ENCODE measurements around the gene LDLRAD2.

- TF ChIP-seq CTCF (IDR thresholded peaks at IDR 0.05 in 2 of 3, conservative IDR thresholded peaks at IDR 0.05 in 1 of 3; ENCODE audit: insufficient read depth in 2 of 3, low read depth in 1 of 3, low read length in 3 of 3), result no peak
- no peak for TF ChIP-seq HNRNPL (IDR thresholded peaks at IDR 0.05; ENCODE audit: low read depth, low read length)
- TF ChIP-seq PHF8 (IDR thresholded peaks at IDR 0.05; ENCODE audit: borderline replicate concordance, low read length), result no peak
- TF ChIP-seq ZNF431 (CRISPR knock-in tag; IDR thresholded peaks at IDR 0.05), result no peak
- TF ChIP-seq RBFOX2 (IDR thresholded peaks at IDR 0.05; ENCODE audit: low read depth, low read length), result no peak
- no peak for TF ChIP-seq ZBTB5 (IDR thresholded peaks at IDR 0.05)
- TF ChIP-seq POLR2A (conservative IDR thresholded peaks at IDR 0.05), result no peak
- TF ChIP-seq, protein P1, sequence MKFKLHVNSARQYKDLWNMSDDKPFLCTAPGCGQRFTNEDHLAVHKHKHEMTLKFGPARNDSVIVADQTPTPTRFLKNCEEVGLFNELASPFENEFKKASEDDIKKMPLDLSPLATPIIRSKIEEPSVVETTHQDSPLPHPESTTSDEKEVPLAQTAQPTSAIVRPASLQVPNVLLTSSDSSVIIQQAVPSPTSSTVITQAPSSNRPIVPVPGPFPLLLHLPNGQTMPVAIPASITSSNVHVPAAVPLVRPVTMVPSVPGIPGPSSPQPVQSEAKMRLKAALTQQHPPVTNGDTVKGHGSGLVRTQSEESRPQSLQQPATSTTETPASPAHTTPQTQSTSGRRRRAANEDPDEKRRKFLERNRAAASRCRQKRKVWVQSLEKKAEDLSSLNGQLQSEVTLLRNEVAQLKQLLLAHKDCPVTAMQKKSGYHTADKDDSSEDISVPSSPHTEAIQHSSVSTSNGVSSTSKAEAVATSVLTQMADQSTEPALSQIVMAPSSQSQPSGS (CRISPR knock-in tag; IDR thresholded peaks at IDR 0.05), result no peak
- TF ChIP-seq, protein P2, sequence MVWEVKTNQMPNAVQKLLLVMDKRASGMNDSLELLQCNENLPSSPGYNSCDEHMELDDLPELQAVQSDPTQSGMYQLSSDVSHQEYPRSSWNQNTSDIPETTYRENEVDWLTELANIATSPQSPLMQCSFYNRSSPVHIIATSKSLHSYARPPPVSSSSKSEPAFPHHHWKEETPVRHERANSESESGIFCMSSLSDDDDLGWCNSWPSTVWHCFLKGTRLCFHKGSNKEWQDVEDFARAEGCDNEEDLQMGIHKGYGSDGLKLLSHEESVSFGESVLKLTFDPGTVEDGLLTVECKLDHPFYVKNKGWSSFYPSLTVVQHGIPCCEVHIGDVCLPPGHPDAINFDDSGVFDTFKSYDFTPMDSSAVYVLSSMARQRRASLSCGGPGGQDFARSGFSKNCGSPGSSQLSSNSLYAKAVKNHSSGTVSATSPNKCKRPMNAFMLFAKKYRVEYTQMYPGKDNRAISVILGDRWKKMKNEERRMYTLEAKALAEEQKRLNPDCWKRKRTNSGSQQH (CRISPR knock-in tag; IDR thresholded peaks at IDR 0.05), result no peak
Observed at GRCh38 chr1:21855257-21856096, 43.4 kb downstream of the LDLRAD2 start.

Data from K562 (cell line).